K562 (cell line): Measurements from ENCODE around the gene TRIM32. TPM values are rescaled to one million over a fixed set of nuclear protein-coding genes. Genes with fewer than 3 reads are reported as not detected.
A peak's percentile ranks its signal among the peaks of the same experiment; 100 is the strongest.

Source experiments
- ATAC-seq: fragments of 200-7000 bp; cut with Tn5 transposase; 3 replicates; pipeline ENCODE4 v1.9.1; 2020; ENCODE audit warnings: moderate library complexity
- BruUV-seq: library from RNA; stranded (reverse); fragments of 400-500 nt; replicated peaks from 2 replicates; lab custom pipeline; 2021; lab: Mats Ljungman, UMichigan
- CTCF ChIA-PET: fragments of 300-600 bp; formaldehyde crosslinking; extraction: SDS; loops from one replicate; lab custom pipeline; 2021; ENCODE audit warnings: low intra/inter-chr PET ratio; lab: Yijun Ruan, JAX
- POLR2A ChIA-PET: fragments of 300-600, 350-650 bp; sonication (Branson Sonifier 250); formaldehyde crosslinking; extraction: SDS; loops from one replicate; lab custom pipeline; 2021; ENCODE audit warnings: antibody characterized with exemption, inconsistent platforms; lab: Yijun Ruan, JAX
- DNase-seq, 4 experiments: peaks; one replicate each; pipeline versions ENCODE4 v3.0.0 to v3.0.0-alpha.2; 2011 to 2018; ENCODE audit warnings: low spot score in 3 of 4, mixed read lengths in 3 of 4; ENCODE audit errors: extremely low read depth in 1 of 4
- FAIRE-seq: peaks from 2 replicates; lab custom pipeline; 2011; peaks lifted over from hg19 to GRCh38; lab: Jason Lieb, UNC
- H2AFZ ChIP-seq: 2 replicates; pipeline ENCODE4 v1.6.0; 2011; ENCODE audit warnings: low read depth, low read length, control low read depth, inconsistent platforms
- H3K27ac ChIP-seq: fragments of 200-600 bp; 3 replicates; pipeline ENCODE4 v1.8.0; 2011; ENCODE audit warnings: low read depth, mild to moderate bottlenecking, control low read depth, inconsistent platforms, low read length, moderate library complexity, mixed read lengths; ENCODE audit errors: extremely low read depth
- H3K27me3 ChIP-seq, 2 experiments: fragments of 300-600 bp in 1 of 2; 2 replicates in 1 of 2; 3 replicates in 1 of 2; pipeline versions ENCODE4 v1.6.0 to v1.8.0; 2011; ENCODE audit warnings: inconsistent platforms in 2 of 2, low read length in 2 of 2, mild to moderate bottlenecking in 1 of 2, mixed read lengths in 1 of 2, moderate library complexity in 1 of 2; ENCODE audit not compliant: control insufficient read depth in 2 of 2, insufficient read depth in 2 of 2
- H3K36me3 ChIP-seq: fragments of 300-600 bp; 3 replicates; pipeline ENCODE4 v1.8.0; 2011; ENCODE audit warnings: mild to moderate bottlenecking, low read length, inconsistent platforms; ENCODE audit not compliant: control insufficient read depth, insufficient read depth
- H3K4me1 ChIP-seq, 2 experiments: fragments of 200-600 bp in 1 of 2; replicated peaks in 1 of 2; 2 replicates in 1 of 2; 3 replicates in 1 of 2; pipeline versions ENCODE4 v1.5.1 to v1.8.0; 2011; ENCODE audit warnings: inconsistent platforms in 2 of 2, low read length in 2 of 2, mild to moderate bottlenecking in 1 of 2, mixed read lengths in 1 of 2, moderate library complexity in 1 of 2; ENCODE audit not compliant: control insufficient read depth in 2 of 2, insufficient read depth in 2 of 2
- H3K4me2 ChIP-seq: 2 replicates; pipeline ENCODE4 v1.6.1; 2011; ENCODE audit warnings: low read length, control low read depth, inconsistent platforms, mixed read lengths; ENCODE audit not compliant: insufficient read depth
- H3K4me3 ChIP-seq: fragments of 200-600 bp; sonication (generic), shearing (Covaris generic); 2 replicates; pipeline ENCODE4 v1.5.1; 2016; ENCODE audit warnings: control low read depth, inconsistent platforms
- H3K79me2 ChIP-seq: fragments of 200-600 bp; 3 replicates; pipeline ENCODE4 v1.8.0; 2011; ENCODE audit warnings: low read length, inconsistent platforms; ENCODE audit not compliant: control insufficient read depth, insufficient read depth
- H3K9ac ChIP-seq, 2 experiments: 2 replicates each; pipeline versions ENCODE4 v1.6.0 to v1.6.1; 2011; ENCODE audit warnings: low read depth in 2 of 2, low read length in 2 of 2, control low read depth in 1 of 2, inconsistent platforms in 1 of 2, mild to moderate bottlenecking in 1 of 2, mixed read lengths in 1 of 2; ENCODE audit not compliant: insufficient read depth in 1 of 2
- H3K9me1 ChIP-seq: one replicate; pipeline ENCODE4 v1.6.0; 2011; ENCODE audit warnings: inconsistent platforms, mild to moderate bottlenecking, low read length, moderate library complexity; ENCODE audit not compliant: control insufficient read depth, insufficient read depth
- H3K9me3 ChIP-seq: replicated peaks from 2 replicates; pipeline ENCODE4 v1.5.1; 2011; ENCODE audit warnings: low read depth, low read length, inconsistent platforms; ENCODE audit not compliant: control insufficient read depth, insufficient read depth
- H4K20me1 ChIP-seq: replicated peaks from 2 replicates; pipeline ENCODE4 v1.6.1; 2011; ENCODE audit warnings: low read length, inconsistent platforms, mixed read lengths; ENCODE audit not compliant: control insufficient read depth, insufficient read depth
- LEF1 ChIP-seq: fragments of 450-650 bp; IDR thresholded peaks from 2 replicates; pipeline ENCODE4 v1.6.1; 2016; ENCODE audit warnings: mild to moderate bottlenecking
- SLC30A9 ChIP-seq: fragments of 250-450 bp; sonication (Bioruptor Pico); IDR thresholded peaks from 2 replicates; pipeline ENCODE4 v1.8.0; 2022; ENCODE audit warnings: mild to moderate bottlenecking, moderate library complexity
- TRIM24 ChIP-seq, 2 experiments: fragments of 450-650 bp; IDR thresholded peaks; 2 replicates each; pipeline ENCODE4 v1.6.1; 2016
- USF2 ChIP-seq: sonication (generic); formaldehyde crosslinking; IDR thresholded peaks from 2 replicates; pipeline ENCODE4 v1.5.0; 2020; ENCODE audit warnings: missing genetic modification reagents
- ZNF316 ChIP-seq: fragments of 450-650 bp; IDR thresholded peaks from 2 replicates; pipeline ENCODE4 v1.6.1; 2016
- WGBS: fragments of 100-300 bp; shearing (Covaris generic); methylation state at CpG from one replicate; pipeline ENCODE4 v1.1.6; 2016; ENCODE audit warnings: low coverage, mixed read lengths; ENCODE audit not compliant: insufficient coverage; ENCODE audit errors: missing lambda C conversion rate; 5-methylcytosine and 5-hydroxymethylcytosine counted together
- in situ Hi-C: fragments of 300-500 bp; cut with MboI; formaldehyde crosslinking; loops from 4 replicates; pipeline ENCODE4 v1.15.0; 2018; ENCODE audit warnings: inconsistent platforms, mixed read lengths
- intact Hi-C: fragments of 100-400 bp; cut with micrococcal nuclease; formaldehyde crosslinking; loops from 2 replicates; pipeline ENCODE4 v1.14.2; 2022
- polyA plus RNA-seq, 8 experiments: library from polyadenylated mRNA; depleted of rRNA in 4 of 8; stranded (reverse) in 5 of 8; unstranded in 3 of 8; fragments of >200 nt; fragmentation: Nextera tagmentation in 2 of 8; fragmentation: Illumina TruSeq in 1 of 8; extraction: Ambion mirVana in 2 of 8; extraction: Trizol in 1 of 8; gene quantifications; 2 replicates each; pipeline versions ENCODE4 v1.2.1 to v1.2.3, GENCODE V29; 2011 to 2014; ENCODE audit warnings: inconsistent platforms in 1 of 8, missing spikeins in 1 of 8
- total RNA-seq, 7 experiments: library from RNA; depleted of rRNA in 6 of 7; stranded (reverse); fragments of >200 nt in 6 of 7; fragmentation: Illumina TruSeq in 2 of 7; extraction: Trizol in 2 of 7; gene quantifications; 2 replicates each; pipeline versions ENCODE4 v1.2.1 to v1.2.3, GENCODE V29; 2011 to 2021; ENCODE audit warnings: low replicate concordance in 1 of 7

TRIM32 gene
- total and polyA plus RNA-seq, 9 of the 15 experiments (the other 6 are each of a cell fraction or from before 2014, with no cell fraction given), result 3.5 to 9.4 (median 5.9) TPM

- no peak overlapping the region for H3K4me3 ChIP-seq
- no peaks in the 10 kb centered on the region for H3K79me2 ChIP-seq
- BruUV-seq, result TSS peak; percentile 21
- H3K27ac ChIP-seq, result no peak overlapping the region
- WGBS, result 11% methylated on average over 2 of the region's 2 CpGs
- FAIRE-seq (no peak), DNase-seq (no peak), ATAC-seq (no peak)
- peaks cover 28% of the 10 kb centered on the region for H3K36me3 ChIP-seq
- intact Hi-C loops (no loop called here), in situ Hi-C loops (no loop called here)
- no peaks in the 10 kb centered on the region for H3K27me3 ChIP-seq
- POLR2A ChIA-PET, result interaction anchor here (1.0 kb wide), 1 partner anchor 14 kb away, joined by 3 read pairs; the partner anchor contains the start of gene TRIM32
- no peaks in the 10 kb centered on the region for H3K4me1 ChIP-seq
- no peaks in the 10 kb centered on the region for H4K20me1 ChIP-seq
- H3K9me3 ChIP-seq, result no peaks in the 10 kb centered on the region
- TF ChIP-seq LEF1, result no peak
- TF ChIP-seq TRIM24 (IDR thresholded peaks at IDR 0.05), result no peak
- TF ChIP-seq SLC30A9, result no peak
- TF ChIP-seq ZNF316, result peak; percentile 29
- no peak for TF ChIP-seq USF2 (CRISPR knock-in tag)
- H3K9me1 ChIP-seq, result no peaks in the 10 kb centered on the region
- no peak overlapping the region for H3K4me2 ChIP-seq
- no peak overlapping the region for H3K9ac ChIP-seq
- CTCF ChIA-PET, result no interaction called here
- no peak overlapping the region for H2AFZ ChIP-seq
Measured at GRCh38 chr9:116700882-116701865, 14.1 kb downstream of the TRIM32 start.
